Esophagus squamous epithelium (tissue), 4 donors: ENCODE results near the gene OLFML3.

Experiments
- POLR2A ChIP-seq, 4 donors: fragments of 450-650 bp; IDR thresholded peaks; one replicate each; pipeline ENCODE4 v1.6.1; 2017; ENCODE audit warnings: antibody characterized with exemption in 4 of 4, mild to moderate bottlenecking in 4 of 4, moderate library complexity in 3 of 4
- TF ChIP-seq, protein P1 (sequence below), 6 experiments: fragments of 450-650 bp in 4 of 6; fragments of 200-600 bp in 2 of 6; sonication (generic) in 2 of 6; IDR thresholded peaks; one replicate each; pipeline ENCODE4 v1.5.1; 2016 to 2019; ENCODE audit warnings: antibody characterized with exemption in 6 of 6, mild to moderate bottlenecking in 4 of 6, moderate library complexity in 4 of 6

- TF ChIP-seq, protein P1, sequence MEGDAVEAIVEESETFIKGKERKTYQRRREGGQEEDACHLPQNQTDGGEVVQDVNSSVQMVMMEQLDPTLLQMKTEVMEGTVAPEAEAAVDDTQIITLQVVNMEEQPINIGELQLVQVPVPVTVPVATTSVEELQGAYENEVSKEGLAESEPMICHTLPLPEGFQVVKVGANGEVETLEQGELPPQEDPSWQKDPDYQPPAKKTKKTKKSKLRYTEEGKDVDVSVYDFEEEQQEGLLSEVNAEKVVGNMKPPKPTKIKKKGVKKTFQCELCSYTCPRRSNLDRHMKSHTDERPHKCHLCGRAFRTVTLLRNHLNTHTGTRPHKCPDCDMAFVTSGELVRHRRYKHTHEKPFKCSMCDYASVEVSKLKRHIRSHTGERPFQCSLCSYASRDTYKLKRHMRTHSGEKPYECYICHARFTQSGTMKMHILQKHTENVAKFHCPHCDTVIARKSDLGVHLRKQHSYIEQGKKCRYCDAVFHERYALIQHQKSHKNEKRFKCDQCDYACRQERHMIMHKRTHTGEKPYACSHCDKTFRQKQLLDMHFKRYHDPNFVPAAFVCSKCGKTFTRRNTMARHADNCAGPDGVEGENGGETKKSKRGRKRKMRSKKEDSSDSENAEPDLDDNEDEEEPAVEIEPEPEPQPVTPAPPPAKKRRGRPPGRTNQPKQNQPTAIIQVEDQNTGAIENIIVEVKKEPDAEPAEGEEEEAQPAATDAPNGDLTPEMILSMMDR (IDR thresholded peaks at IDR 0.05), result no peak
- no peak for TF ChIP-seq POLR2A (IDR thresholded peaks at IDR 0.05)
These were observed 14.5 kb downstream of the OLFML3 start for GRCh38 chr1:113993766-113994165.
